GM23338 (cell line): ENCODE measurements around the gene ZBTB42. TPM values are rescaled to one million over a fixed set of nuclear protein-coding genes. Genes with fewer than 3 reads are reported as not detected.

ENCODE experiments used
- ATAC-seq: fragments of 200-7000 bp; cut with Tn5 transposase; 3 replicates; pipeline ENCODE4 v1.9.1; 2020
- DNase-seq: peaks from one replicate; pipeline ENCODE4 v3.0.0-alpha.2; 2015; ENCODE audit warnings: low spot score
- H2AFZ ChIP-seq: fragments of 200-600 bp; sonication (generic); 2 replicates; pipeline ENCODE4 v1.8.0; 2016; ENCODE audit warnings: antibody characterized with exemption, mild to moderate bottlenecking, moderate library complexity
- H3F3A ChIP-seq: fragments of 200-600 bp; sonication (generic); replicated peaks from 2 replicates; pipeline ENCODE4 v1.8.0; 2017; ENCODE audit warnings: antibody characterized with exemption, mixed run types, low read depth
- H3K27ac ChIP-seq: fragments of 200-600 bp; sonication (generic); 2 replicates; pipeline ENCODE4 v1.6.1; 2016; ENCODE audit warnings: low read depth
- H3K27me3 ChIP-seq: fragments of 200-600 bp; sonication (generic); 2 replicates; pipeline ENCODE4 v1.8.0; 2016; ENCODE audit warnings: mild to moderate bottlenecking, mixed run types, moderate library complexity; ENCODE audit not compliant: insufficient read depth
- H3K36me3 ChIP-seq: fragments of 200-600 bp; sonication (generic); 2 replicates; pipeline ENCODE4 v1.8.0; 2016; ENCODE audit warnings: mild to moderate bottlenecking; ENCODE audit not compliant: insufficient read depth
- H3K4me1 ChIP-seq: fragments of 200-600 bp; sonication (generic); 2 replicates; pipeline ENCODE4 v1.8.0; 2016; ENCODE audit warnings: mild to moderate bottlenecking, moderate library complexity; ENCODE audit not compliant: insufficient read depth
- H3K4me2 ChIP-seq: fragments of 200-600 bp; sonication (generic); 2 replicates; pipeline ENCODE4 v1.7.1; 2017; ENCODE audit warnings: mixed run types
- H3K4me3 ChIP-seq: fragments of 200-600 bp; sonication (generic); 2 replicates; pipeline ENCODE4 v1.6.1; 2016; ENCODE audit warnings: mixed run types
- H3K79me2 ChIP-seq: fragments of 200-600 bp; sonication (generic); replicated peaks from 2 replicates; pipeline ENCODE4 v1.8.0; 2017; ENCODE audit warnings: mild to moderate bottlenecking; ENCODE audit not compliant: insufficient read depth
- H3K9me2 ChIP-seq: fragments of 200-600 bp; sonication (generic); 2 replicates; pipeline ENCODE4 v1.8.0; 2017; ENCODE audit not compliant: insufficient read depth
- H4K20me1 ChIP-seq: fragments of 200-600 bp; sonication (generic); replicated peaks from 2 replicates; pipeline ENCODE4 v1.8.0; 2017; ENCODE audit warnings: mild to moderate bottlenecking; ENCODE audit not compliant: insufficient read depth
- H3K27ac Mint-ChIP-seq: 2 replicates; pipeline ENCODE4 v1.8.0; 2020; ENCODE audit warnings: inconsistent platforms, mild to moderate bottlenecking, moderate library complexity, mixed read lengths
- H3K27me3 Mint-ChIP-seq: 3 replicates; pipeline ENCODE4 v1.8.0; 2022; ENCODE audit warnings: low read depth, mild to moderate bottlenecking, moderate library complexity, mixed read lengths, inconsistent platforms; ENCODE audit not compliant: insufficient read depth, poor library complexity
- H3K36me3 Mint-ChIP-seq: 3 replicates; pipeline ENCODE4 v1.8.0; 2021; ENCODE audit warnings: low read depth, mild to moderate bottlenecking, inconsistent platforms, moderate library complexity, mixed read lengths
- H3K4me1 Mint-ChIP-seq: 3 replicates; pipeline ENCODE4 v1.8.0; 2020; ENCODE audit warnings: mild to moderate bottlenecking, inconsistent platforms, mixed read lengths
- H3K4me3 Mint-ChIP-seq: 3 replicates; pipeline ENCODE4 v1.8.0; 2021; ENCODE audit warnings: moderate library complexity, mild to moderate bottlenecking, inconsistent platforms, mixed read lengths
- H3K9me3 Mint-ChIP-seq: 3 replicates; pipeline ENCODE4 v1.8.0; 2020; ENCODE audit warnings: moderate library complexity, mild to moderate bottlenecking, inconsistent platforms, mixed read lengths
- CREB1 ChIP-seq: fragments of 250-450 bp; sonication (Bioruptor Pico); IDR thresholded peaks from 2 replicates; pipeline ENCODE4 v1.5.0; 2020; ENCODE audit warnings: low read depth, mild to moderate bottlenecking, moderate library complexity
- CTCF ChIP-seq, 2 experiments: fragments of 200-600 bp in 1 of 2; sonication (generic) in 1 of 2; conservative IDR thresholded peaks; 2 replicates each; pipeline versions ENCODE4 v1.5.1 to v1.6.1; 2016 to 2017; ENCODE audit warnings: antibody characterized with exemption in 2 of 2, low read depth in 2 of 2, mild to moderate bottlenecking in 2 of 2, moderate library complexity in 1 of 2
- ETS1 ChIP-seq: IDR thresholded peaks from 2 replicates; pipeline ENCODE4 v1.6.1; 2016; ENCODE audit warnings: antibody characterized with exemption
- EZH2 ChIP-seq: fragments of 200-600 bp; sonication (generic); IDR thresholded peaks from one replicate; pipeline ENCODE4 v1.8.0; 2017; ENCODE audit warnings: antibody characterized with exemption, mild to moderate bottlenecking, low read depth; ENCODE audit not compliant: unreplicated experiment
- EZH2phosphoT487 ChIP-seq: fragments of 200-600 bp; sonication (generic); IDR thresholded peaks from one replicate; pipeline ENCODE4 v1.8.1; 2018; ENCODE audit warnings: antibody characterized with exemption; ENCODE audit not compliant: unreplicated experiment
- JUNB ChIP-seq: IDR thresholded peaks from one replicate; pipeline ENCODE4 v1.6.1; 2016; ENCODE audit warnings: antibody characterized with exemption; ENCODE audit not compliant: unreplicated experiment
- NANOG ChIP-seq: IDR thresholded peaks from 2 replicates; pipeline ENCODE4 v1.6.1; 2016; ENCODE audit warnings: antibody characterized with exemption, borderline replicate concordance
- POLR2AphosphoS5 ChIP-seq: IDR thresholded peaks from 2 replicates; pipeline ENCODE4 v1.6.1; 2016; ENCODE audit warnings: antibody characterized with exemption, low read depth
- REST ChIP-seq: IDR thresholded peaks from one replicate; pipeline ENCODE4 v1.6.1; 2018; ENCODE audit warnings: antibody characterized with exemption; ENCODE audit not compliant: unreplicated experiment
- STAT1 ChIP-seq: IDR thresholded peaks from one replicate; pipeline ENCODE4 v1.6.1; 2016; ENCODE audit warnings: antibody characterized with exemption; ENCODE audit not compliant: unreplicated experiment
- ZNF114 ChIP-seq: fragments of 250-450 bp; sonication (Bioruptor Pico); IDR thresholded peaks from 2 replicates; pipeline ENCODE4 v1.5.0; 2020; ENCODE audit warnings: mild to moderate bottlenecking, moderate library complexity
- ZNF331 ChIP-seq: fragments of 250-450 bp; sonication (Bioruptor Pico); IDR thresholded peaks from 2 replicates; pipeline ENCODE4 v1.5.0; 2020; ENCODE audit warnings: low read depth, mild to moderate bottlenecking, moderate library complexity
- ZNF462 ChIP-seq: fragments of 250-450 bp; sonication (Bioruptor Pico); IDR thresholded peaks from 2 replicates; pipeline ENCODE4 v1.5.0; 2020; ENCODE audit warnings: mild to moderate bottlenecking, moderate library complexity
- polyA plus RNA-seq: library from polyadenylated mRNA; unstranded; fragments of >200 nt; fragmentation: Nextera tagmentation; extraction: Ambion mirVana; gene quantifications from 2 replicates; pipeline ENCODE4 v1.2.1, GENCODE V29; 2016
- total RNA-seq: library from RNA; depleted of rRNA; stranded (reverse); fragments of >200 nt; shearing (Covaris generic); gene quantifications from 2 replicates; pipeline ENCODE4 v1.2.3, GENCODE V29; 2014

The ZBTB42 gene
- total and polyA plus RNA-seq, 2 experiments from 2014 or later, result 0.70 to 4.4 TPM

- Mint-ChIP-seq H3K36me3 (peaks cover 2% of the 10 kb centered on the region; the same call in 1 of the 3 replicates), H3K27ac (no peak overlapping the region), H3K4me3 (no peak overlapping the region; the same call in 2 of the 3 replicates), H3K4me1 (peaks cover 10% of the 10 kb centered on the region), H3K9me3 (no peaks in the 10 kb centered on the region; the same call in 1 of the 3 replicates), H3K27me3 (peaks cover 21% of the 10 kb centered on the region)
- TF ChIP-seq EZH2, result no peak
- TF ChIP-seq EZH2phosphoT487, result no peak
- no peak for TF ChIP-seq POLR2AphosphoS5
- TF ChIP-seq JUNB, result no peak
- TF ChIP-seq CTCF (conservative IDR thresholded peaks at IDR 0.05; ENCODE audit: low read depth in 2 of 2), result no peak
- TF ChIP-seq ZNF114 (CRISPR knock-in tag), result no peak
- TF ChIP-seq REST, result no peak
- TF ChIP-seq ZNF462, result no peak
- no peak for TF ChIP-seq CREB1 (CRISPR knock-in tag)
- TF ChIP-seq STAT1, result no peak
- no peak for TF ChIP-seq ETS1
- TF ChIP-seq NANOG, result no peak
- no peak for TF ChIP-seq ZNF331 (CRISPR knock-in tag)
- Histone ChIP-seq H3K27me3 (0 out of 2 replicates have a peak, but pooled peaks cover 5% of the 10 kb centered on the region), H3K79me2 (no peaks in the 10 kb centered on the region), H3F3A (no peaks in the 10 kb centered on the region), H3K4me1 (peaks cover 11% of the 10 kb centered on the region), H3K9me2 (no peaks in the 10 kb centered on the region), H3K36me3 (no peaks in the 10 kb centered on the region), H3K27ac (no peak overlapping the region), H4K20me1 (no peaks in the 10 kb centered on the region), H3K4me2 (0 out of 2 replicates have a peak overlapping the region, but pooled peaks have one; percentile 62), H2AFZ (no peak overlapping the region), H3K4me3 (no peak overlapping the region)
- ATAC-seq (no peak), DNase-seq (no peak)
Observed at GRCh38 chr14:104852280-104852663, 51.4 kb downstream of the ZBTB42 start.
